ENCODE measurements around the gene RAB3GAP1. TPM values are rescaled to one million over a fixed set of nuclear protein-coding genes. Genes with fewer than 3 reads are reported as not detected.
"Not testable (repeated sequence)": the region's sequence is repeated elsewhere in the genome, so short reads cannot be mapped to it uniquely, and the experiment has no call there.

Gene RAB3GAP1
- total RNA-seq, 2 experiments from 2014 or later: 29.6 to 30.7 TPM

- no peak for DNase-seq
- Mint-ChIP-seq H3K4me1 (ENCODE audit: low read depth) (peaks cover 3% of the 10 kb centered on the region), H3K36me3 (peaks cover 25% of the 10 kb centered on the region), H3K4me3 (no peak overlapping the region), H3K9me3 (no peaks in the 10 kb centered on the region), H3K27ac (no peak overlapping the region), H3K27me3 (no peaks in the 10 kb centered on the region)
- CTCF ChIA-PET: no interaction called here
- POLR2A ChIA-PET: no interaction called here
- intact Hi-C loops (cut with micrococcal nuclease): no loop called here
Observed at GRCh38 chr2:135121016-135121657, 69.0 kb downstream of the RAB3GAP1 start.

- H3K9me3 Mint-ChIP-seq; H3K27ac Mint-ChIP-seq; intact Hi-C loops (cut with micrococcal nuclease); H3K27me3 Mint-ChIP-seq; H3K4me3 Mint-ChIP-seq; H3K4me1 Mint-ChIP-seq (ENCODE audit: low read depth); DNase-seq; POLR2A ChIA-PET: not testable (repeated sequence)
- peaks cover 25% of the 10 kb centered on the region for H3K36me3 Mint-ChIP-seq
- CTCF ChIA-PET: interaction anchor here (0.7 kb wide), 1 partner anchor 9 kb away, joined by 3 read pairs; no protein-coding TSS in a partner anchor
Observed at GRCh38 chr2:135121658-135122039, 69.6 kb downstream of the RAB3GAP1 start.

DNA sequence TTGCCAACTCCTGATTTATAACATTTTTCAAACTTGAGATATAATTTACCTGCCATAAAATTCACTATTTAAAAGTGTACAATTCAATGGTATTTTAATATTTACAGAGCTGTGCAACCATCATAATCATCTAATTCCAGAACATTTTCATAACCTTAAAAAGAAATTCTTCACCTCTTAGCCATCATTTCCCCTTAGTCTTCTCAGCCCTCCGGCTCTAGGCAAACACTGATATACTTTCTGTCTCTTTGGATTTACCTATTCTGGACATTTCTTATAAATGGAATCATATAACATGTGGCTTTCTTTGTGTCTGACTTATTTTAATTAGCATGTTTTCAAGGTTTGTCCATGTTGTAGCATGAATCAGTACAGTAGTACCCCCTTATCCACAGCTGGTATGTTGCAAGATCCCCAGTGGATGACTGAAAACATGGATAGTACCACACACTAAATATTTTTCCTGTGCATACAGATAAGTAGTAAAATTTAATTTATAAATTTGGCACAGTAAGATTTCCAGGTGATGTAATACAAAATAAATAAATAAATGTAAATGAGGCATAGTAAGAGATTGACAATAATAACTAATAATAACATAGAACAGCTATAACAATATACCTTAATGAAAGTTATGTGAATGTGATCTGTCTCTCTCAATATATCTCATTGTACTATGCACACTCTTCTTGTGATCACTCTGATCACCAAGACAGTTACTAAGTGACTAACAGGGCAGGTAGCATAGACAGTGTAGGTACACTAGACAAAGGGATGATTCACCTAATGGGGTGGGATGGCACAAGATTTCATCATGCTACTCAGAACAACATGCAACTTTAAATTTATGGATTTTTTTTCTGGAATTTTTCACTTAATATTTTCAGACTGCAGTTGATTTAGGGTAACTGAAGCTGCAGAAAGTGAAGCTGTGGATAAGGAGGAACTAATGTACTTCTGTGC lies 73.1 kb downstream of the RAB3GAP1 start:
- ChIA-PET CTCF (no interaction called here), POLR2A (no interaction called here)
- intact Hi-C loops (cut with micrococcal nuclease): no loop called here
- no peak for DNase-seq
- Mint-ChIP-seq H3K4me3 (no peak overlapping the region), H3K27ac (no peak overlapping the region), H3K4me1 (ENCODE audit: low read depth) (peaks cover 3% of the 10 kb centered on the region), H3K27me3 (no peaks in the 10 kb centered on the region), H3K9me3 (no peaks in the 10 kb centered on the region), H3K36me3 (peaks cover 33% of the 10 kb centered on the region)

DNA sequence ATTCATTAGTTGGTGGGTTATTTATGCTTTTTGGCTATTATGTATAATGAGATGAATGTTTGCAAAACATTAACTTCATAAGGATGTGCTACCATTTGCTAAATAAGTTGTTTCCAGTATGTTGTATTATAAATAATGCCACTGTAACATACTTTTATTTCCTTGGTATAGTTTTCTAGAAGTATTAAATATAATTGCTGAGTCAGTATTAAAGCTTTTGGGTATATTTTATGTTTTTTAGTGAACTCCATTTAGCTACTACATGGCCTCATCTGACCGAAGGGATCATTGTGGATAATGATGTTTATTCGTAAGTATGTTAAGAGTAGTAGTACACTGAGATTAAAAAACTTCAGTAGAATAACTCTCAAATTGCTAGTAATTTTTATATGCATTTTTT lies 73.8 kb downstream of the RAB3GAP1 start:
- POLR2A ChIA-PET: no interaction called here
- no peak for DNase-seq
- Mint-ChIP-seq H3K36me3 (peaks cover 33% of the 10 kb centered on the region), H3K4me1 (ENCODE audit: low read depth) (peaks cover 3% of the 10 kb centered on the region), H3K27ac (no peak overlapping the region), H3K4me3 (no peak overlapping the region), H3K27me3 (no peaks in the 10 kb centered on the region), H3K9me3 (no peaks in the 10 kb centered on the region)
- intact Hi-C loops (cut with micrococcal nuclease): no loop called here
- CTCF ChIA-PET: no interaction called here

DNA sequence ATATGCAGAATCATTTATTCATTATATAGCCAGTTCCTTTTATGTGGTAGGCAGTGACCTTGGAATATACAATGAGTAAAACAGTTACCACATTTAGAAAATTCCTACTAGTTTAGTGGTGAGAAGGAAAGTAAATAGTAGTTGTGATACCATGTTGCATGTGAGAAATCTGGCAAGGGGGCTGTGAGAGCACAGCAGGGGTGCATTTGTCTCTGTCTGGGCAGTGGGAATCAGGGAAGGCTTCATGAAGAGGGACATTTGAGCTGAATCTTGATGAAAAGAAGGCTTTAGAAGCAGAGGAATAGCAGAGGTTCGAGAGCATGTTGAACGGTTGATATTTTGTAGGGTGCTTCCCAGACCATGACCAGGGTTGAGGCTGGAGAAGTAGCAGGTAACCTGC lies 78.7 kb downstream of the RAB3GAP1 start:
- POLR2A ChIA-PET: no interaction called here
- intact Hi-C loops (cut with micrococcal nuclease): no loop called here
- Mint-ChIP-seq H3K27me3 (no peaks in the 10 kb centered on the region), H3K36me3 (peaks cover 35% of the 10 kb centered on the region), H3K27ac (no peak overlapping the region), H3K9me3 (no peaks in the 10 kb centered on the region), H3K4me3 (no peak overlapping the region), H3K4me1 (ENCODE audit: low read depth) (no peaks in the 10 kb centered on the region)
- DNase-seq: no peak
- CTCF ChIA-PET: interaction anchor here (0.5 to 1.3 kb wide), 2 partner anchors 9 to 667 kb away, joined by 3 read pairs; no protein-coding TSS in a partner anchor

- H3K27ac Mint-ChIP-seq: no peak overlapping the region
- ChIA-PET CTCF (interaction anchor here (0.5 kb wide), 1 partner anchor 143 kb away, joined by 3 read pairs; no protein-coding TSS in a partner anchor), POLR2A (no interaction called here)
- H3K36me3 Mint-ChIP-seq: peaks cover 40% of the 10 kb centered on the region
- no peaks in the 10 kb centered on the region for H3K4me1 Mint-ChIP-seq (ENCODE audit: low read depth)
- H3K27me3 Mint-ChIP-seq: no peaks in the 10 kb centered on the region
- intact Hi-C loops (cut with micrococcal nuclease): no loop called here
- DNase-seq: no peak
- no peaks in the 10 kb centered on the region for H3K9me3 Mint-ChIP-seq
- H3K4me3 Mint-ChIP-seq: no peak overlapping the region
Observed at GRCh38 chr2:135132314-135132713, 80.2 kb downstream of the RAB3GAP1 start.

GRCh38 chr2:135140606-135141005 lies 88.5 kb downstream of the RAB3GAP1 start:
- H3K27ac Mint-ChIP-seq: no peak overlapping the region
- no peak overlapping the region for H3K4me3 Mint-ChIP-seq
- intact Hi-C loops (cut with micrococcal nuclease): no loop called here
- no peaks in the 10 kb centered on the region for H3K4me1 Mint-ChIP-seq (ENCODE audit: low read depth)
- ChIA-PET CTCF (no interaction called here), POLR2A (no interaction called here)
- DNase-seq: no peak
- no peaks in the 10 kb centered on the region for H3K27me3 Mint-ChIP-seq
- peaks cover 60% of the 10 kb centered on the region for H3K36me3 Mint-ChIP-seq
- H3K9me3 Mint-ChIP-seq: peaks cover 18% of the 10 kb centered on the region

GRCh38 chr2:135142323-135142722 lies 90.2 kb downstream of the RAB3GAP1 start:
- Mint-ChIP-seq H3K27me3 (no peaks in the 10 kb centered on the region), H3K4me1 (ENCODE audit: low read depth) (no peaks in the 10 kb centered on the region), H3K36me3 (peaks cover 50% of the 10 kb centered on the region), H3K9me3 (peaks cover 18% of the 10 kb centered on the region), H3K27ac (no peak overlapping the region), H3K4me3 (no peak overlapping the region)
- ChIA-PET CTCF (no interaction called here), POLR2A (no interaction called here)
- intact Hi-C loops (cut with micrococcal nuclease): no loop called here
- DNase-seq: no peak

GRCh38 chr2:135144343-135144742 lies 92.3 kb downstream of the RAB3GAP1 start:
- Mint-ChIP-seq H3K9me3 (peaks cover 18% of the 10 kb centered on the region), H3K4me3 (no peak overlapping the region), H3K36me3 (peaks cover 48% of the 10 kb centered on the region), H3K27me3 (no peaks in the 10 kb centered on the region), H3K27ac (no peak overlapping the region), H3K4me1 (ENCODE audit: low read depth) (no peaks in the 10 kb centered on the region)
- ChIA-PET POLR2A (no interaction called here), CTCF (no interaction called here)
- intact Hi-C loops (cut with micrococcal nuclease): no loop called here
- no peak for DNase-seq

DNA sequence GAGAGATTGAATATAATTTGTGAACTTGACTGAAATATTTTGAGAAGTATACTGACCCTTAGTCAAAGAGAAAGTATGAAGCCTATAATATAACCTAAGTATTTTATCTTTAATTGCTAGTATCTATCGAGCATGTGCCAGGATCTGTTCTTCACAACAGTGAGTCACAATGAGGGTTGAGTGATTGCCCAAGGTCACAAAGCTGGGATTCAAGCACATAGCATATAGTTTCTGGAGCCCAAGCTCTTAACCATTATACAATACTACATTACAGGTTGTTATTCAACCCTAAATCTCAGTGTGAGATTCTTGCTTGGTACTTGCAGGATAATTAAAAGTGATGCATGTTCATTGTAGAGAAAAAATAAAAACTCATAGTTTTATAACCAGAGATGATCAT lies 97.2 kb downstream of the RAB3GAP1 start:
- intact Hi-C loops (cut with micrococcal nuclease): no loop called here
- H3K4me1 Mint-ChIP-seq (ENCODE audit: low read depth): peaks cover 11% of the 10 kb centered on the region
- no peaks in the 10 kb centered on the region for H3K27me3 Mint-ChIP-seq
- CTCF ChIA-PET: no interaction called here
- H3K36me3 Mint-ChIP-seq: peaks cover 35% of the 10 kb centered on the region
- no peak overlapping the region for H3K4me3 Mint-ChIP-seq
- H3K27ac Mint-ChIP-seq: no peak overlapping the region
- no peaks in the 10 kb centered on the region for H3K9me3 Mint-ChIP-seq
- DNase-seq: no peak
- POLR2A ChIA-PET: no interaction called here

DNA sequence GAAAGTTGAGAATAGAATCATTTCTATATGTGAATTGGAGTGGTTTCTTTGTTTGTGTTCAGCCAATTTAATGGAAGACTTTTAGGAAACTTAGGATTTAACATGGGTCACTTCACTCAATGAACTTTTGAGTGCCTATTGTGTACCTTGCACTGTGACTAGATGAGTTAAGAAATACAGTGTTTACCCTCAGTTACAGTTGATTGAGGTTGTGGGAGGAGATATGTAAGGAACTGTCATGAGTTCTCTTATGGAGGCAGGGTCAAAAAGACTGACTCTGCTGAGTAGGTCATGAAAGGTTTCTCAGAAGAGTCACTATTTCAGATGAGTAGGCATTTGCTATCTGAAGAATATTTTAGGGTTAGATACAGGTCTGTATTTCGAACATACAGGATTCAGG lies 98.6 kb downstream of the RAB3GAP1 start:
- H3K27ac Mint-ChIP-seq: no peak overlapping the region
- POLR2A ChIA-PET: no interaction called here
- no peaks in the 10 kb centered on the region for H3K27me3 Mint-ChIP-seq
- CTCF ChIA-PET: no interaction called here
- no peak for DNase-seq
- intact Hi-C loops (cut with micrococcal nuclease): no loop called here
- H3K9me3 Mint-ChIP-seq: no peaks in the 10 kb centered on the region
- H3K4me1 Mint-ChIP-seq (ENCODE audit: low read depth): peaks cover 21% of the 10 kb centered on the region
- peaks cover 39% of the 10 kb centered on the region for H3K36me3 Mint-ChIP-seq
- no peak overlapping the region for H3K4me3 Mint-ChIP-seq

DNA sequence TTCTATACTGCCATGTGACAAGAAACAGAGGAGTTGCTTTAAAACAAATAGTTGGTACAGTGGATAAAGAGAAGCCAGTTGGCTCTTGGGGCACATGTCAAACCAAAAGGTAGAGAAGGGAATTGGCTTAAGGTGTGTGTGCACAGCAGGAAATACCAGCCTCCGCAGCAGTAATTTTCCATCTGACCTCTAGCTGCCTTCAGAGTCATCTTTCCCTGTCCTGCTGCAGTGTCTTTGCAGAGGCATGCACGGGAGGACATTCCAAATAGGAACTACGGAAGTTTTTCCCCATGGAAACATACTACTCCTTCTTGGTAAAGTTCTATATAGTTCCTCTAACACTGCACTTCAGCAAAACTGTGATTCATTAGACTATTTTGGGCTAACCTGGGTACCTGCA lies 99.5 kb downstream of the RAB3GAP1 start:
- POLR2A ChIA-PET: no interaction called here
- intact Hi-C loops (cut with micrococcal nuclease): no loop called here
- no peak for DNase-seq
- Mint-ChIP-seq H3K4me1 (ENCODE audit: low read depth) (peaks cover 21% of the 10 kb centered on the region), H3K36me3 (peaks cover 43% of the 10 kb centered on the region), H3K4me3 (no peak overlapping the region), H3K9me3 (no peaks in the 10 kb centered on the region), H3K27ac (no peak overlapping the region), H3K27me3 (no peaks in the 10 kb centered on the region)
- CTCF ChIA-PET: no interaction called here

GRCh38 chr2:135152361-135152760 lies 100.3 kb downstream of the RAB3GAP1 start:
- no peak overlapping the region for H3K27ac Mint-ChIP-seq
- intact Hi-C loops (cut with micrococcal nuclease): no loop called here
- CTCF ChIA-PET: no interaction called here

More at GRCh38 chr2:135152361-135152760, 100.3 kb downstream of the RAB3GAP1 start:
- DNase-seq: no peak
- H3K9me3 Mint-ChIP-seq: no peaks in the 10 kb centered on the region
- no peak overlapping the region for H3K4me3 Mint-ChIP-seq
- H3K4me1 Mint-ChIP-seq (ENCODE audit: low read depth): peaks cover 21% of the 10 kb centered on the region
- no peaks in the 10 kb centered on the region for H3K27me3 Mint-ChIP-seq
- POLR2A ChIA-PET: no interaction called here
- peaks cover 48% of the 10 kb centered on the region for H3K36me3 Mint-ChIP-seq

Measured in activated CD4-positive, alpha-beta memory T cell treated with anti-CD3 and anti-CD28 coated beads for 36 hours (primary cell).